HG02840 (cell line): ENCODE results near the gene FBXO21.

Experiments
- ATAC-seq: cut with Tn5 transposase; IDR thresholded peaks from one replicate; pipeline ENCODE4 v1.9.1; 2021; ENCODE audit warnings: mild to moderate bottlenecking, moderate library complexity, moderate number of reproducible peaks; ENCODE audit not compliant: unreplicated experiment, low FRiP score

The FBXO21 gene

DNA sequence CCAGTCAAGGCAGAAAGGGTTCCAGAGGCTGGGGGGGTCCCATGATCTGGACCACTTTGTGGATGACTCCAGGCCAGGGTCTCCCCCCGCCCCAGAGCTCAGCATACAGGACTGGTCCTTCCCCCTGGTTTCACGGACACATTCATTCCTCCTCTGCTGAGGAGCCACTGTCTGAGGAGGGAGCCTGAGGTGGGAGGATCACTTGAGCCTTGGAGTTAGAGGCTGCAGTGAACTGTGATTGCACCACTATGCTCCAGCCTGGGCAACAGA, 97.8 kb downstream of the FBXO21 start:
- no peak for ATAC-seq
